HepG2 (cell line): ENCODE data around the gene HS3ST4. TPM values are rescaled to one million over a fixed set of nuclear protein-coding genes. Genes with fewer than 3 reads are reported as not detected.

ENCODE experiments used
- ATAC-seq: fragments of 200-7000 bp; cut with Tn5 transposase; 3 replicates; pipeline ENCODE4 v1.9.1; 2020; ENCODE audit warnings: mild to moderate bottlenecking, moderate library complexity
- BruUV-seq: library from RNA; stranded (reverse); fragments of 400-500 nt; replicated peaks from 2 replicates; lab custom pipeline; 2021; lab: Mats Ljungman, UMichigan
- CTCF ChIA-PET: fragments of 300-600 bp; formaldehyde crosslinking; extraction: SDS; loops from one replicate; lab custom pipeline; 2021; ENCODE audit warnings: low total read pairs, inconsistent platforms, low intra/inter-chr PET ratio; lab: Yijun Ruan, JAX
- POLR2A ChIA-PET: fragments of 350-600 bp; sonication (Branson Sonifier 250); formaldehyde crosslinking; loops from one replicate; lab custom pipeline; 2020; ENCODE audit warnings: antibody characterized with exemption, inconsistent platforms; lab: Yijun Ruan, JAX
- DNase-seq: peaks from one replicate; pipeline ENCODE4 v3.0.0-alpha.2; 2015; ENCODE audit warnings: low spot score
- FAIRE-seq: peaks from 3 replicates; lab custom pipeline; 2011; peaks lifted over from hg19 to GRCh38; lab: Jason Lieb, UNC
- H2AFZ ChIP-seq: one replicate; pipeline ENCODE4 v1.6.1; 2011; ENCODE audit warnings: low read length, inconsistent platforms
- H3K27ac ChIP-seq: fragments of 300-600 bp; 3 replicates; pipeline ENCODE4 v1.8.0; 2011; ENCODE audit warnings: mixed run types, mild to moderate bottlenecking, mixed read lengths, low read length, inconsistent platforms; ENCODE audit not compliant: insufficient read depth; ENCODE audit errors: extremely low read length
- H3K27me3 ChIP-seq, 2 experiments: fragments of 200-600 bp in 1 of 2; 2 replicates in 1 of 2; 3 replicates in 1 of 2; pipeline versions ENCODE4 v1.6.0 to v1.8.0; 2011; ENCODE audit warnings: low read length in 2 of 2, mild to moderate bottlenecking in 2 of 2, moderate library complexity in 2 of 2, inconsistent platforms in 1 of 2; ENCODE audit not compliant: insufficient read depth in 2 of 2, control insufficient read depth in 1 of 2
- H3K36me3 ChIP-seq, 2 experiments: fragments of 200-600 bp in 1 of 2; replicated peaks in 1 of 2; 2 replicates in 1 of 2; 3 replicates in 1 of 2; pipeline versions ENCODE4 v1.5.1 to v1.8.0; 2011; ENCODE audit warnings: low read length in 2 of 2, inconsistent platforms in 1 of 2; ENCODE audit not compliant: insufficient read depth in 2 of 2, control insufficient read depth in 1 of 2
- H3K4me1 ChIP-seq: 2 replicates; pipeline ENCODE4 v1.5.1; 2012; ENCODE audit warnings: low read length, inconsistent platforms; ENCODE audit not compliant: insufficient read depth
- H3K4me2 ChIP-seq: 2 replicates; pipeline ENCODE4 v1.6.0; 2011; ENCODE audit warnings: low read depth, low read length, inconsistent platforms
- H3K4me3 ChIP-seq, 3 experiments: fragments of 200-600 bp in 1 of 3; sonication (generic), shearing (Covaris generic) in 1 of 3; replicated peaks in 1 of 3; 2 replicates each; pipeline ENCODE4 v1.5.1; 2011 to 2016; ENCODE audit warnings: low read length in 3 of 3, inconsistent platforms in 2 of 3, low read depth in 2 of 3, mild to moderate bottlenecking in 2 of 3, control low read depth in 1 of 3, mixed read lengths in 1 of 3; ENCODE audit not compliant: insufficient read depth in 1 of 3
- H3K79me2 ChIP-seq: one replicate; pipeline ENCODE4 v1.6.1; 2011; ENCODE audit warnings: low read length, inconsistent platforms; ENCODE audit not compliant: insufficient read depth
- H3K9ac ChIP-seq: 2 replicates; pipeline ENCODE4 v1.6.0; 2011; ENCODE audit warnings: mild to moderate bottlenecking, low read depth, low read length, inconsistent platforms; ENCODE audit not compliant: insufficient read depth
- H3K9me3 ChIP-seq: 2 replicates; pipeline ENCODE4 v1.5.1; 2012; ENCODE audit warnings: mild to moderate bottlenecking, low read length
- H4K20me1 ChIP-seq: 2 replicates; pipeline ENCODE4 v1.6.0; 2011; ENCODE audit warnings: inconsistent platforms, mild to moderate bottlenecking, low read length, moderate library complexity; ENCODE audit not compliant: insufficient read depth
- DNMT3B ChIP-seq: conservative IDR thresholded peaks from 2 replicates; pipeline ENCODE4 v1.6.1; 2016; ENCODE audit warnings: missing biosample characterization, control low read depth
- MEF2D ChIP-seq: sonication (generic); formaldehyde crosslinking; IDR thresholded peaks from 2 replicates; pipeline ENCODE4 v1.5.1; 2020; ENCODE audit warnings: mild to moderate bottlenecking, missing genetic modification reagents
- NCOR1 ChIP-seq: fragments of 200-600 bp; sonication (generic); IDR thresholded peaks from 2 replicates; pipeline ENCODE4 v1.7.0; 2017; ENCODE audit warnings: antibody characterized with exemption, low read length, borderline replicate concordance
- ZKSCAN1 ChIP-seq: fragments of 150-350 bp; IDR thresholded peaks from 2 replicates; pipeline ENCODE4 v1.6.1; 2014; ENCODE audit warnings: low read length
- ZNF879 ChIP-seq: sonication (generic); formaldehyde crosslinking; IDR thresholded peaks from 2 replicates; pipeline ENCODE4 v1.8.1; 2023; ENCODE audit warnings: missing genetic modification reagents
- WGBS: methylation state at CpG from one replicate; pipeline ENCODE4 v1.1.6; 2017; ENCODE audit warnings: low lambda C conversion rate; 5-methylcytosine and 5-hydroxymethylcytosine counted together
- in situ Hi-C: cut with HindIII; loops from 2 replicates; pipeline ENCODE4 v1.10.0; 2017; ENCODE audit warnings: low pct_unique_long_range_greater_than_20kb; ENCODE audit not compliant: extremely low pct_ligation_motif_present
- intact Hi-C: fragments of 100-400 bp; cut with micrococcal nuclease; formaldehyde crosslinking; loops from one replicate; pipeline ENCODE4 v1.10.0; 2022; ENCODE audit not compliant: unreplicated experiment
- polyA plus RNA-seq, 8 experiments: library from polyadenylated mRNA; depleted of rRNA in 3 of 8; stranded (reverse) in 7 of 8; unstranded in 1 of 8; fragments of >200 nt; fragmentation: Illumina TruSeq in 4 of 8; extraction: Trizol in 4 of 8; gene quantifications; 2 replicates each; pipeline versions ENCODE4 v1.2.1 to v1.2.3, GENCODE V29; 2011 to 2016; ENCODE audit warnings: low read depth in 4 of 8, missing spikeins in 1 of 8, mixed read lengths in 1 of 8; ENCODE audit not compliant: insufficient read depth in 1 of 8
- total RNA-seq, 5 experiments: library from RNA; depleted of rRNA; stranded (reverse); fragments of >200 nt; fragmentation: Illumina TruSeq; extraction: Trizol; gene quantifications; 2 replicates each; pipeline ENCODE4 v1.2.3, GENCODE V29; 2016; ENCODE audit warnings: low read depth in 1 of 5
- TF ChIP-seq, protein P1 (sequence below): sonication (generic); formaldehyde crosslinking; IDR thresholded peaks from 2 replicates; pipeline ENCODE4 v1.9.0; 2021; ENCODE audit warnings: missing genetic modification reagents, borderline replicate concordance
- TF ChIP-seq, protein P2 (sequence below): sonication (generic); formaldehyde crosslinking; IDR thresholded peaks from 2 replicates; pipeline ENCODE4 v1.9.0; 2021; ENCODE audit warnings: mild to moderate bottlenecking, missing genetic modification reagents
- TF ChIP-seq, protein P3 (sequence below): sonication (generic); formaldehyde crosslinking; IDR thresholded peaks from 2 replicates; pipeline ENCODE4 v1.5.0; 2020; ENCODE audit warnings: mild to moderate bottlenecking, low read depth, missing genetic modification reagents, borderline replicate concordance
- TF ChIP-seq, protein P4 (sequence below), 2 experiments: sonication (generic) in 1 of 2; formaldehyde crosslinking in 1 of 2; IDR thresholded peaks; 2 replicates each; pipeline versions ENCODE4 v1.5.1 to v1.6.1; 2011 to 2020; ENCODE audit warnings: borderline replicate concordance in 1 of 2, low read depth in 1 of 2, low read length in 1 of 2, mild to moderate bottlenecking in 1 of 2, missing genetic modification reagents in 1 of 2, moderate library complexity in 1 of 2
- TF ChIP-seq, protein P5 (sequence below): IDR thresholded peaks from 2 replicates; pipeline ENCODE4 v1.6.1; 2012; ENCODE audit warnings: low read length, improper control_type of control experiment

Gene HS3ST4
- total and polyA plus RNA-seq, 2 of the 13 experiments (the other 11 are each of a cell fraction or from before 2014, with no cell fraction given), result not detected

DNA sequence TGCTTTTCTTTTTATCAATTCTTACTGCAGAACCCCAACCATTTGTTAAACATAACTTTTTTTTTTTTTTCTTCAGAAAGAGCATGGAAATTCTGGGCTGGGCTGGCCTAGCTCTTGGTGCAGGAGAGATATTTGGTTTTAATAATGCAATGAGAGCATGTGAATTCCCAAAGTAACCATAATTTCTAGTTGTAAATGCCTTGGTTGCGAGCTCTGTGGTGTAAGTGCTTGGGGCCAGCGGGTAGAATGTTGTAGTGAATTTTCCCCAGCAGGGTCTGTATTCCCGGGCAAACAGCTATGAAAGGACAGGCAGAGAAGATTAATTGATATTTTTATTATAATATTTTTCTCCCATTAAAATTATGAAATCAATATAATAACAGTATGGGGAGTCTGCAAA, 465.6 kb downstream of the HS3ST4 start:
- 4% methylated on average over 3 of the region's 3 CpGs for WGBS
- TF ChIP-seq, protein P1, sequence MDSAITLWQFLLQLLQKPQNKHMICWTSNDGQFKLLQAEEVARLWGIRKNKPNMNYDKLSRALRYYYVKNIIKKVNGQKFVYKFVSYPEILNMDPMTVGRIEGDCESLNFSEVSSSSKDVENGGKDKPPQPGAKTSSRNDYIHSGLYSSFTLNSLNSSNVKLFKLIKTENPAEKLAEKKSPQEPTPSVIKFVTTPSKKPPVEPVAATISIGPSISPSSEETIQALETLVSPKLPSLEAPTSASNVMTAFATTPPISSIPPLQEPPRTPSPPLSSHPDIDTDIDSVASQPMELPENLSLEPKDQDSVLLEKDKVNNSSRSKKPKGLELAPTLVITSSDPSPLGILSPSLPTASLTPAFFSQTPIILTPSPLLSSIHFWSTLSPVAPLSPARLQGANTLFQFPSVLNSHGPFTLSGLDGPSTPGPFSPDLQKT, result no peak
- TF ChIP-seq, protein P2, sequence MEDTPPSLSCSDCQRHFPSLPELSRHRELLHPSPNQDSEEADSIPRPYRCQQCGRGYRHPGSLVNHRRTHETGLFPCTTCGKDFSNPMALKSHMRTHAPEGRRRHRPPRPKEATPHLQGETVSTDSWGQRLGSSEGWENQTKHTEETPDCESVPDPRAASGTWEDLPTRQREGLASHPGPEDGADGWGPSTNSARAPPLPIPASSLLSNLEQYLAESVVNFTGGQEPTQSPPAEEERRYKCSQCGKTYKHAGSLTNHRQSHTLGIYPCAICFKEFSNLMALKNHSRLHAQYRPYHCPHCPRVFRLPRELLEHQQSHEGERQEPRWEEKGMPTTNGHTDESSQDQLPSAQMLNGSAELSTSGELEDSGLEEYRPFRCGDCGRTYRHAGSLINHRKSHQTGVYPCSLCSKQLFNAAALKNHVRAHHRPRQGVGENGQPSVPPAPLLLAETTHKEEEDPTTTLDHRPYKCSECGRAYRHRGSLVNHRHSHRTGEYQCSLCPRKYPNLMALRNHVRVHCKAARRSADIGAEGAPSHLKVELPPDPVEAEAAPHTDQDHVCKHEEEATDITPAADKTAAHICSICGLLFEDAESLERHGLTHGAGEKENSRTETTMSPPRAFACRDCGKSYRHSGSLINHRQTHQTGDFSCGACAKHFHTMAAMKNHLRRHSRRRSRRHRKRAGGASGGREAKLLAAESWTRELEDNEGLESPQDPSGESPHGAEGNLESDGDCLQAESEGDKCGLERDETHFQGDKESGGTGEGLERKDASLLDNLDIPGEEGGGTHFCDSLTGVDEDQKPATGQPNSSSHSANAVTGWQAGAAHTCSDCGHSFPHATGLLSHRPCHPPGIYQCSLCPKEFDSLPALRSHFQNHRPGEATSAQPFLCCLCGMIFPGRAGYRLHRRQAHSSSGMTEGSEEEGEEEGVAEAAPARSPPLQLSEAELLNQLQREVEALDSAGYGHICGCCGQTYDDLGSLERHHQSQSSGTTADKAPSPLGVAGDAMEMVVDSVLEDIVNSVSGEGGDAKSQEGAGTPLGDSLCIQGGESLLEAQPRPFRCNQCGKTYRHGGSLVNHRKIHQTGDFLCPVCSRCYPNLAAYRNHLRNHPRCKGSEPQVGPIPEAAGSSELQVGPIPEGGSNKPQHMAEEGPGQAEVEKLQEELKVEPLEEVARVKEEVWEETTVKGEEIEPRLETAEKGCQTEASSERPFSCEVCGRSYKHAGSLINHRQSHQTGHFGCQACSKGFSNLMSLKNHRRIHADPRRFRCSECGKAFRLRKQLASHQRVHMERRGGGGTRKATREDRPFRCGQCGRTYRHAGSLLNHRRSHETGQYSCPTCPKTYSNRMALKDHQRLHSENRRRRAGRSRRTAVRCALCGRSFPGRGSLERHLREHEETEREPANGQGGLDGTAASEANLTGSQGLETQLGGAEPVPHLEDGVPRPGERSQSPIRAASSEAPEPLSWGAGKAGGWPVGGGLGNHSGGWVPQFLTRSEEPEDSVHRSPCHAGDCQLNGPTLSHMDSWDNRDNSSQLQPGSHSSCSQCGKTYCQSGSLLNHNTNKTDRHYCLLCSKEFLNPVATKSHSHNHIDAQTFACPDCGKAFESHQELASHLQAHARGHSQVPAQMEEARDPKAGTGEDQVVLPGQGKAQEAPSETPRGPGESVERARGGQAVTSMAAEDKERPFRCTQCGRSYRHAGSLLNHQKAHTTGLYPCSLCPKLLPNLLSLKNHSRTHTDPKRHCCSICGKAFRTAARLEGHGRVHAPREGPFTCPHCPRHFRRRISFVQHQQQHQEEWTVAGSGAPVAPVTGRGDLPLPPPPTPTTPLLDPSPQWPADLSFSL (CRISPR knock-in tag), result no peak
- TF ChIP-seq DNMT3B (CRISPR knock-in tag), result no peak
- TF ChIP-seq NCOR1, result no peak
- TF ChIP-seq, protein P3, sequence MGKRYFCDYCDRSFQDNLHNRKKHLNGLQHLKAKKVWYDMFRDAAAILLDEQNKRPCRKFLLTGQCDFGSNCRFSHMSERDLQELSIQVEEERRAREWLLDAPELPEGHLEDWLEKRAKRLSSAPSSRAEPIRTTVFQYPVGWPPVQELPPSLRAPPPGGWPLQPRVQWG (CRISPR knock-in tag), result no peak
- no peak for TF ChIP-seq ZNF879 (CRISPR knock-in tag)
- TF ChIP-seq, protein P4, sequence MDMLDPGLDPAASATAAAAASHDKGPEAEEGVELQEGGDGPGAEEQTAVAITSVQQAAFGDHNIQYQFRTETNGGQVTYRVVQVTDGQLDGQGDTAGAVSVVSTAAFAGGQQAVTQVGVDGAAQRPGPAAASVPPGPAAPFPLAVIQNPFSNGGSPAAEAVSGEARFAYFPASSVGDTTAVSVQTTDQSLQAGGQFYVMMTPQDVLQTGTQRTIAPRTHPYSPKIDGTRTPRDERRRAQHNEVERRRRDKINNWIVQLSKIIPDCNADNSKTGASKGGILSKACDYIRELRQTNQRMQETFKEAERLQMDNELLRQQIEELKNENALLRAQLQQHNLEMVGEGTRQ (IDR thresholded peaks at IDR 0.05; ENCODE audit: low read depth, low read length), result no peak
- TF ChIP-seq, protein P4 (CRISPR knock-in tag; IDR thresholded peaks at IDR 0.05; ENCODE audit: borderline replicate concordance), result no peak
- no peak for TF ChIP-seq ZKSCAN1
- TF ChIP-seq MEF2D, result no peak
- TF ChIP-seq, protein P5, sequence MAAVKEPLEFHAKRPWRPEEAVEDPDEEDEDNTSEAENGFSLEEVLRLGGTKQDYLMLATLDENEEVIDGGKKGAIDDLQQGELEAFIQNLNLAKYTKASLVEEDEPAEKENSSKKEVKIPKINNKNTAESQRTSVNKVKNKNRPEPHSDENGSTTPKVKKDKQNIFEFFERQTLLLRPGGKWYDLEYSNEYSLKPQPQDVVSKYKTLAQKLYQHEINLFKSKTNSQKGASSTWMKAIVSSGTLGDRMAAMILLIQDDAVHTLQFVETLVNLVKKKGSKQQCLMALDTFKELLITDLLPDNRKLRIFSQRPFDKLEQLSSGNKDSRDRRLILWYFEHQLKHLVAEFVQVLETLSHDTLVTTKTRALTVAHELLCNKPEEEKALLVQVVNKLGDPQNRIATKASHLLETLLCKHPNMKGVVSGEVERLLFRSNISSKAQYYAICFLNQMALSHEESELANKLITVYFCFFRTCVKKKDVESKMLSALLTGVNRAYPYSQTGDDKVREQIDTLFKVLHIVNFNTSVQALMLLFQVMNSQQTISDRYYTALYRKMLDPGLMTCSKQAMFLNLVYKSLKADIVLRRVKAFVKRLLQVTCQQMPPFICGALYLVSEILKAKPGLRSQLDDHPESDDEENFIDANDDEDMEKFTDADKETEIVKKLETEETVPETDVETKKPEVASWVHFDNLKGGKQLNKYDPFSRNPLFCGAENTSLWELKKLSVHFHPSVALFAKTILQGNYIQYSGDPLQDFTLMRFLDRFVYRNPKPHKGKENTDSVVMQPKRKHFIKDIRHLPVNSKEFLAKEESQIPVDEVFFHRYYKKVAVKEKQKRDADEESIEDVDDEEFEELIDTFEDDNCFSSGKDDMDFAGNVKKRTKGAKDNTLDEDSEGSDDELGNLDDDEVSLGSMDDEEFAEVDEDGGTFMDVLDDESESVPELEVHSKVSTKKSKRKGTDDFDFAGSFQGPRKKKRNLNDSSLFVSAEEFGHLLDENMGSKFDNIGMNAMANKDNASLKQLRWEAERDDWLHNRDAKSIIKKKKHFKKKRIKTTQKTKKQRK, result no peak

More for the DNA sequence above, 465.6 kb downstream of the HS3ST4 start:
- Histone ChIP-seq H3K9ac (no peak overlapping the region), H3K4me3 (no peak overlapping the region), H3K9me3 (peaks cover 44% of the 10 kb centered on the region), H4K20me1 (no peaks in the 10 kb centered on the region), H2AFZ (no peak overlapping the region), H3K27me3 (no peaks in the 10 kb centered on the region), H3K36me3 (no peaks in the 10 kb centered on the region), H3K79me2 (no peaks in the 10 kb centered on the region), H3K4me1 (no peaks in the 10 kb centered on the region), H3K4me2 (no peak overlapping the region), H3K27ac (no peak overlapping the region)
- FAIRE-seq, result no peak
- in situ Hi-C loops (no loop called here), intact Hi-C loops (no loop called here)
- DNase-seq, result no peak
- POLR2A ChIA-PET, result no interaction called here
- ATAC-seq, result no peak
- CTCF ChIA-PET, result no interaction called here
- BruUV-seq, result no TSS peak
